GM20000 (cell line): ENCODE data around the gene LARGE1.

Source experiments
- DNase-seq: peaks from one replicate; pipeline ENCODE4 v3.0.0; 2012; ENCODE audit warnings: low spot score
- TF ChIP-seq, protein P1 (sequence below): IDR thresholded peaks from 2 replicates; pipeline ENCODE4 v1.5.1; 2012; ENCODE audit warnings: mild to moderate bottlenecking, control low read depth; ENCODE audit errors: extremely low read depth, missing control alignments

The LARGE1 gene

GRCh38 chr22:33542153-33542552 lies 378.1 kb downstream of the LARGE1 start:
- TF ChIP-seq, protein P1, sequence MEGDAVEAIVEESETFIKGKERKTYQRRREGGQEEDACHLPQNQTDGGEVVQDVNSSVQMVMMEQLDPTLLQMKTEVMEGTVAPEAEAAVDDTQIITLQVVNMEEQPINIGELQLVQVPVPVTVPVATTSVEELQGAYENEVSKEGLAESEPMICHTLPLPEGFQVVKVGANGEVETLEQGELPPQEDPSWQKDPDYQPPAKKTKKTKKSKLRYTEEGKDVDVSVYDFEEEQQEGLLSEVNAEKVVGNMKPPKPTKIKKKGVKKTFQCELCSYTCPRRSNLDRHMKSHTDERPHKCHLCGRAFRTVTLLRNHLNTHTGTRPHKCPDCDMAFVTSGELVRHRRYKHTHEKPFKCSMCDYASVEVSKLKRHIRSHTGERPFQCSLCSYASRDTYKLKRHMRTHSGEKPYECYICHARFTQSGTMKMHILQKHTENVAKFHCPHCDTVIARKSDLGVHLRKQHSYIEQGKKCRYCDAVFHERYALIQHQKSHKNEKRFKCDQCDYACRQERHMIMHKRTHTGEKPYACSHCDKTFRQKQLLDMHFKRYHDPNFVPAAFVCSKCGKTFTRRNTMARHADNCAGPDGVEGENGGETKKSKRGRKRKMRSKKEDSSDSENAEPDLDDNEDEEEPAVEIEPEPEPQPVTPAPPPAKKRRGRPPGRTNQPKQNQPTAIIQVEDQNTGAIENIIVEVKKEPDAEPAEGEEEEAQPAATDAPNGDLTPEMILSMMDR, result no peak
- DNase-seq, result no peak

GRCh38 chr22:33539902-33540751 lies 380.1 kb downstream of the LARGE1 start:
- no peak for DNase-seq
- TF ChIP-seq, protein P1, result no peak

DNA sequence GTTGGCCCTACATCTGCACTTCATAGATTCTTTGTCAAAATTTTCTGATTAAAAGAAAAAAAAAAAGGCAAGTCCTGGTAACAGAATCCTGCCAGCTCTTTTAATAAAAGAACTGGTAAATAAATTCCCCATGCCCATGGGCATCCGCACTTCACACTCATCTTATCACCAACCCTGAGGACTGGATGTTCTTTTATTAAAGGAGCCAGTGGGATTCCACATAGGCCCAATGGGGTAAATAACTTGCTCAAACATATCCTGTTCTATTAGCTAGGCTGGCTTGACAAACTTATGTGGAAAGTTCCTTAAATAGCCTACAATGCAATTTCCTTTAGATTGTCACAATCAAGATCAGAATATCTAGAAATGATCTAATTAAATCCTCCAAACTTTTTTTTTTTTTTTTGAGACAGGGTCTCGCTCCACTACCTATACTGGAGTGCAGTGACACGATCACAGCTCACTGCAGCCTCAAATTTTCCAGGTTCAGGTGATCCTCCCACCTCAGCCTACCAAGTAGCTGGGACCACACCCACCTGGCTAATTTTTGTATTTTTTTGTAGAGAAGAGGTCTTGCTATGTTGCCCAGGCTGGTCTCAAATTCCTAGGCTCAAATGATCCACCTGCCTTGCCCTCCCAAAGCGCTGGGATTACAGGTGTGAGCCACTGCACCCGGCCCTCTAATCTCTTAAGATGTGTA lies 380.9 kb downstream of the LARGE1 start:
- TF ChIP-seq, protein P1, result no peak
- no peak for DNase-seq

DNA sequence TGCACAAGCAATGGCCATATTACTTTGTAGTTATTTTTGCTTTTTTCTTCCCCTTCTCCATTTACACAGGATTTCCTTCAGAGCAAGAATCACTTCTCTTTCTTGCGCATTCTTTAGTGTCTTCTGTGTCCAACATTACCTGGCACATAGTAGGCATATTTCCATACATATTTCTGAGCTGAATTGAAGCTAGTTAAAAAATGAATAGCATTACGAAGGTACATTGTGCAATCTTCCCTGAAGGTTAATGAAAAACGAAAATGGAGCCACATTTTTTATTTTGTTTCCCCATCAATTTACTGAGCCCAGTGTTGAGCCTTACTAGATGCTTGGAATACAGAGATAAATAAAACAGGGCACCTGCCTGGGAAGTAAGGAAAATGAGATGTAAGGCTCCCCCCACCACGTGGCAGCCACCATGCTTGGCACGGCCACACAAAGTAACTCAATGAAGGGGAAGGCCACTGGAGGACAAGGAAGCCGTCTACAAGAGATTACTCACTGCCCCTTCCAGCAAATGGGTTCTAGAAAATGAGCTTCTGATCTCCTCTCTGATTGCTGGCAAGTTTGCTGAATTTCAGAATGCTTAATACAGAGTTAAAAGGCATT lies 381.9 kb downstream of the LARGE1 start:
- DNase-seq, result no peak
- TF ChIP-seq, protein P1, result no peak

DNA sequence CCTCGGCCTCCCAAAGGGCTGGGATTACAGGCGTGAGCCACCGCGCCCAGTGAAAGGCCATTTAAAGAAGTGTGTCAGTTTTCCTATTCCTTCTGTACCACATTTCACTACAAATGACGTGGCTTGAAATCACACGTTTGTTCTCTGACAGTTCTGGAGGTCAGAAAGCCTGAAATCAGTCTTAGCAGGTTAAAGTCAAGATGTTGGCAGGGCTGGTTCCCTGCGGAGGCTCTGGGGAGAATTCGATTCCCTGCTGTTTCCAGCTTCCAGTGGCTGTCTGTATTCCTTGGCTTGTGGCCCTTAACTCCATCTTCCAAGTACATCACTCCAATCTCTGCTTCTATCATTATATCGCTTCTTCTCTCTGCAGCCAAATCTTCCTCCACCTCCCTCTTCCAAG lies 383.2 kb downstream of the LARGE1 start:
- TF ChIP-seq, protein P1, result no peak
- no peak for DNase-seq

DNA sequence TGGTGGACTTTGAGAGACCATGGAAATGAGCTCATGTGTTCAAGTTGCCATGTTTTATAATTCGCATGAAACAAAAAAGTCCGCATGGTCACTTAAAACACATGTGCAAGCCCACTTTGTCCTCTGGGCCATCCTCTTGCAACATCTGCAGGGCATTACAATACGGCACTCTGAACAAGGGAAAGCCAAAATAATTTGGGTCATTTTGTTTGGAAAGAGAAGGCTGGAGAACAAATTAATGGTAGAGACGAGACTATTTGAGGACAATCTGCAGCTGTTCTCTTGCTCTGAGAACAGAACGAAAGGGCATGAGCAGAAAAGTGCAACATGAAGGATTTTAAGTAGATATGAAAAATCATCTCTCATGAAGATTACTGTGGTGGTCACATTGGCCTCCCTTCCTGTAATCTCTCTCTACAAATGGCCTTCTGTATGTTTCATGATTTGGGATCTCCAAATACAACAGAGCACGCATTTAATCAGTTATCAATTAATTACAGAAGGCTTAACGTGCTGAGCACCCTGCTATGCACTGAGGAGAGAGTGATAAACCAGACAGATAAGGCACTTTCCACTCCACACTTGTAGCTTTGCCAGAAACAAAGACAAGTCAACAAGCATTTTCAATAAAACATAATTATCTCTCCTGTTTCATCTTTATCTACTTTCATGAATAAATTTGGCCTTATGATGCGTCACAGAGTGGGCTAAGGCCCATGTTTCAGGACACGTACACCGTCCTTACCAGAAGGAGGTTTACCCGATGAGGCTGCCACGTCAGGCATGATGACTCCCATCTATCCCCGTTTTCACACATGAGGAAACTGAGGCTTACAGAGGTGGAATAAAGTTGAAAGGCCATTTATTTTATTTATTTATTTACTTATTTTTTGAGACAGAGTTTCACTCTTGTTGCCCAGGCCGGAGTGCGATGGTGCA lies 384.1 kb downstream of the LARGE1 start:
- TF ChIP-seq, protein P1, result no peak
- DNase-seq, result no peak
